ENCODE measurements around the gene AGPS. TPM values are rescaled to one million over a fixed set of nuclear protein-coding genes. Genes with fewer than 3 reads are reported as not detected.
"Not testable (repeated sequence)": the region's sequence is repeated elsewhere in the genome, so short reads cannot be mapped to it uniquely, and the experiment has no call there.

Gene AGPS
- total RNA-seq, 1 donor: 33.1 TPM

DNA sequence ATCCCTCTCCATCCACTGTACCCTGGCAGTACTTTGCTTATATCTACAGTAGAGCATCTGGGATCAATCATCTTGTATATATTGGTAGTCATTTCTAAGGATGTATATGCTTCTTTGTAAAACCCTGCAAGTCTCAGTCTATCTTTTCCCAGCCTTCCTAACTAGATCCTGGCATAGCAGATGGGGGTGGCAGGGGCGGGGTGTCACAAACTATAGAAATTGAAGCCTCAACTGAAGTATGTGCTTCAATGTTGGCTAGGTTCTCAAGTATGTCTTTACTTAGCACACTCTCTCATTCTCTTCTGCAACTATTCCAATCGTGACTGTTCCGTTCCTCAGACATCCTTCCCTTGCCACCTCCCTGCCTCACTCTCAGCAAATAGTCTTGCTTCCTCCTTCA is 30.1 kb upstream of the AGPS start:
- no peak overlapping the region for H3K4me3 ChIP-seq (ENCODE audit: low read depth, low read length)
- DNase-seq (ENCODE audit: low read depth): no peak
- TF ChIP-seq, protein P1, sequence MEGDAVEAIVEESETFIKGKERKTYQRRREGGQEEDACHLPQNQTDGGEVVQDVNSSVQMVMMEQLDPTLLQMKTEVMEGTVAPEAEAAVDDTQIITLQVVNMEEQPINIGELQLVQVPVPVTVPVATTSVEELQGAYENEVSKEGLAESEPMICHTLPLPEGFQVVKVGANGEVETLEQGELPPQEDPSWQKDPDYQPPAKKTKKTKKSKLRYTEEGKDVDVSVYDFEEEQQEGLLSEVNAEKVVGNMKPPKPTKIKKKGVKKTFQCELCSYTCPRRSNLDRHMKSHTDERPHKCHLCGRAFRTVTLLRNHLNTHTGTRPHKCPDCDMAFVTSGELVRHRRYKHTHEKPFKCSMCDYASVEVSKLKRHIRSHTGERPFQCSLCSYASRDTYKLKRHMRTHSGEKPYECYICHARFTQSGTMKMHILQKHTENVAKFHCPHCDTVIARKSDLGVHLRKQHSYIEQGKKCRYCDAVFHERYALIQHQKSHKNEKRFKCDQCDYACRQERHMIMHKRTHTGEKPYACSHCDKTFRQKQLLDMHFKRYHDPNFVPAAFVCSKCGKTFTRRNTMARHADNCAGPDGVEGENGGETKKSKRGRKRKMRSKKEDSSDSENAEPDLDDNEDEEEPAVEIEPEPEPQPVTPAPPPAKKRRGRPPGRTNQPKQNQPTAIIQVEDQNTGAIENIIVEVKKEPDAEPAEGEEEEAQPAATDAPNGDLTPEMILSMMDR (IDR thresholded peaks at IDR 0.05; ENCODE audit: insufficient read depth, low read length): no peak

DNA sequence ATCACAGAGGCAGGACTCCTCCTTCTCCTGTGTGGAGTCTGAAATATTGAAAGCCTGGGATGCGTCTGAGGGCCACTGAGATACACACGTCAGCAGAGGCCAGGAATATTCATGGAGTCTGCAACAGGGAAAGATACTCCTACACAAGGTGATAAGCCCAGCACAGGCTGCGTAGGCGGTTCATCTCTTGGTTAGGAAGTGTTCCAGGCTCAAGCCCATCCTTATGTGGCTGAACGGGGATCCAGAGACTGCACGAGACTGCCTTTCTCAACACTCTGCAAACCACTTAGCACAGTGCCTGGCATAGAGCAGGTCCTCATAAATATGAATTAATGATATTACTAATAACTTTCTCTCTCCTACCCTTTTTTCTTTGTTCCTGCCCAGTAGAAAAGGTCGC is 29.2 kb upstream of the AGPS start:
- H3K4me3 ChIP-seq (ENCODE audit: low read depth, low read length): no peak overlapping the region
- no peak for DNase-seq (ENCODE audit: low read depth)
- TF ChIP-seq, protein P1 (IDR thresholded peaks at IDR 0.05; ENCODE audit: insufficient read depth, low read length): no peak

DNA sequence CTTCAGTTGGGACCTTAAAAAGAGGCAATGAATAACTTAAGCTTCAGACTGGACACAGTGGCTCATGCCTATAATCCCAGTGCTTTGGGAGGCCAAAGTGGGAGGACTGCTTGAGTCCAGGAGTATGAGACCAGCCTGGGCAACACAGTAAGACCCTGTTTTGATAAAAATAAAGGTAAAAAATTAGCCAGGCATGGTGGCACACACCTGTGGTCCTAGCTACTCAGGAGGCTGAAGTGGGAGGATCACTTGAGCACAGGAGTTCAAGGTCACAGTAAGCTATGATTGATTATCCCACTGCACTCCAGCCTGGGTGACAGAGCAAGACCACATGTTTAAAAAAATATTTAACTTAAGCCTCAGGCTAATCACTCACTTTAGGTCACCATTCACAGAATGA is 26.8 kb upstream of the AGPS start:
- not testable (repeated sequence) for H3K4me3 ChIP-seq (ENCODE audit: low read depth, low read length); DNase-seq (ENCODE audit: low read depth)

DNA sequence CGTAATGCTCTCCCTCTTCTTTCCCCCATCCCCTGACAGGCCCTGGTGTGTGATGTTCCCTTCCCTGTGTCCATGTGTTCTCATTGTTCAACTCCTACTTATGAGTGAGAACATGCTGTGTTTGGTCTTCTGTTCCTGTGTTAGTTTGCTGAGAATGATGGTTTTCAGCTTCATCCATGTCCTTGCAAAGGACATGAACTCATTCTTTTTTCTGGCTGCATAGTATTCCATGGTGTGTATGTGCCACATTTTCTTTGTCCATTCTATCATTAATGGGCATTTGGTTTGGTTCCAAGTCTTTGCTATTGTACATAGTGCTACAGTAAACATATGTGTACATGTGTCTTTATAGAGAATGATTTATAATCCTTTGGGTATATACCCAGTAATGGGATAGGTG is 24.6 kb upstream of the AGPS start:
- not testable (repeated sequence) for DNase-seq (ENCODE audit: low read depth); H3K4me3 ChIP-seq (ENCODE audit: low read depth, low read length)

DNA sequence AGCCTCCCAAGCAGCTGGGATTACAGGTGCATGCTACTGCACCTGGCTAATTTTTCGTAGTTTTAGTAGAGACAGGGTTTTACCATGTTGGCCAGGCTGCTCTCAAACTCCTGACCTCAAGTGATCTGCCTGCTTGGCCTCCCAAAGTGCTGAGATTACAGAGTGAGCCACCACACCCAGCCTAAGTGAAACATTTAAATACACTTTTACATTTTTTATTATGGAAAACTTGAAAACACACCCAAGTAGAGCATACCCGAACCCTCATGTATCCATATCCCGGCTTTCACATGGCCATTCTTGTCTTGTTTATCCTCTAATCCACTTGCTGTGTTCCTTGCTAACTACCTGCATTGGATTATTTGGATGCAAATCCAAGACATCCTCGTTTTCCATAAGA is 13.2 kb upstream of the AGPS start:
- DNase-seq (ENCODE audit: low read depth): no peak
- no peak overlapping the region for H3K4me3 ChIP-seq (ENCODE audit: low read depth, low read length)
- TF ChIP-seq, protein P1 (IDR thresholded peaks at IDR 0.05; ENCODE audit: insufficient read depth, low read length): no peak

DNA sequence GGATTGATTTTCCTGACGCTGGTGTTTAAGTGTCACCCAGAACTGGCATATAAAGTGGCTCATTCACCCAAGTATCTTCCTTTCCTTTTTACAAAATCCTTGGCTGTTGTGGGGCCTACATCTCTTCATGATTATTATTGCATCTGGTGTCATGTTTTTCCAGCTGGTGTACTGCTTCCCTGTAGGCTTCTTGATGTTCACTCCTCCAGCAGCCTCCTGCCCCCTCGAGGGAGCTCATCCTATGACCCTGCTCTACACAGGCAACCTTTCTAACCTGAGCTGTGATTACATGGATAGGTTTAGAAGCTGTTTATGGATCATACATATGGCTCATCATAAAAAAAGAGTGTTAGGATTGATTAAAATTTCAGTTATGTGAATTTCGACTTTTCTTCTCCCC is 12.4 kb upstream of the AGPS start:
- no peak overlapping the region for H3K4me3 ChIP-seq (ENCODE audit: low read depth, low read length)
- TF ChIP-seq, protein P1 (IDR thresholded peaks at IDR 0.05; ENCODE audit: insufficient read depth, low read length): no peak
- no peak for DNase-seq (ENCODE audit: low read depth)

DNA sequence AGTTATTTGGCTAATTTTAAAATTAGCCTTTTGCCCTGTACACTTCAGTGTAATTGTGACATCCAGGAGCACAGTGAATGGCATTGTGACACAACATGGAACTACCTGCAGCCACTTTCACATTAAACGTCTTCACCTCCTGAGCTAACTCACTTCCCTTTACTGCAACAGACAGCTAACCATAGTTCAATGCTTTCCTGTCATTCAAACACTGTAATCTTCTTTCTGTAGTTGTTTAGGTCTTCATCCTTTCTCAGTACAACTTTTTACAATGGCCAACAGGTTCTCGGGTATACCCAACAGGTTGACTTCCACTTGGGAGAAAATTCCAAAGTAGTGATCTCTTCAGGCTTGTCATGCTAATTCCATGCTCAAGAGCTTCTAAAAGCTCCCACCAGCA is 8.6 kb upstream of the AGPS start:
- DNase-seq (ENCODE audit: low read depth): no peak
- no peak overlapping the region for H3K4me3 ChIP-seq (ENCODE audit: low read depth, low read length)
- TF ChIP-seq, protein P1 (IDR thresholded peaks at IDR 0.05; ENCODE audit: insufficient read depth, low read length): no peak

DNA sequence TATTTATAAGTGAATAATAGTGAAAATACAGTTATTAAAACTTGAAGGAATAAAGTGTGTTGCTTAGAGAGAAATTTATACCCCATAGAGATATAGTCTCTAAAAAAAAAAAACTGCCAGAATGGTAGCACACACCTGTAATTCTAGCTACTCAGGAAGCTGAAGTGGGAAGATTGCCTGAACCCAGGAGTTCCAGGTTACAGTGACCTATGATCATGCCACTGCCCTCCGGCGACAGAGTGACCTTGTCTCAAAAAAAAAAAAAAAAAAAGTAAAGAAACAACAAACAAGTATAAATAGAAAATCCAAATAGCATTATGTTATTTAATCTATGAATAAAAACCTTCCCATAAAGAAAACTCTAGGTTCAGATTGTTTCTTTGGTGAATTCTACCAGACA is 7.4 kb upstream of the AGPS start:
- TF ChIP-seq, protein P1 (IDR thresholded peaks at IDR 0.05; ENCODE audit: insufficient read depth, low read length): no peak
- DNase-seq (ENCODE audit: low read depth): no peak
- no peak overlapping the region for H3K4me3 ChIP-seq (ENCODE audit: low read depth, low read length)

Data from fibroblast of the aortic adventitia (primary cell).